ENCODE results near the gene TBX2. TPM values are rescaled to one million over a fixed set of nuclear protein-coding genes. Genes with fewer than 3 reads are reported as not detected.
"Not testable (repeated sequence)": the region's sequence is repeated elsewhere in the genome, so short reads cannot be mapped to it uniquely, and the experiment has no call there.

The TBX2 gene
- total and polyA plus RNA-seq, 12 donors: 4.6 to 31.1 (median 11.8) TPM

DNA sequence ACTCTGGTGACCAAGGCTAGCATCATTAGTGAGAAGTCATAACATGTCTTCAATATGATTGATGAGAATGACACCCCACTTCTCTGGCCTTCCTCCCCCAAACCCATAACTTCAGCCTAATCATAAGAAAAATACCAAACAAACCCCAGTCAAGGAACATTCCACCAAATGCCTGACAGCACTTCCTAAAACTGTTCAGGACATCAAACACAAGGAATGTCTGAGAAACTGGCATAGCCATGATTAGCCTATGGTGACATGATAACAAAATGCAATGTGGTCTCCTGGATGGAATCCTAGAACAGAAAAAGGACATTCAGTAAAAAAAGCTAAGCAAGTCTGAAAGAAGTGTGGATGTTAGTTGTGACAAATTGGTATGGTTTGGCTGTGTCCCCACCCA lies 27.9 kb downstream of the TBX2 start:
- intact Hi-C loops (cut with DNase I): loop anchor here in 2 of 10 donors (5.0 to 10.0 kb wide), 2 partner anchors 57 to 425 kb away; no protein-coding TSS in a partner anchor
- Histone ChIP-seq H3K27ac (no peak overlapping the region), H3K4me1 (no peaks in the 10 kb centered on the region), H3K4me3 (no peak overlapping the region), H3K36me3 (no peaks in the 10 kb centered on the region), H3K9me3 (no peaks in the 10 kb centered on the region), H3K27me3 (peaks cover 0 to 59% (median 42%) of the 10 kb centered on the region in 7 donors)
- DNase-seq (no peak), ATAC-seq (no peak)
- TF ChIP-seq, protein P1, sequence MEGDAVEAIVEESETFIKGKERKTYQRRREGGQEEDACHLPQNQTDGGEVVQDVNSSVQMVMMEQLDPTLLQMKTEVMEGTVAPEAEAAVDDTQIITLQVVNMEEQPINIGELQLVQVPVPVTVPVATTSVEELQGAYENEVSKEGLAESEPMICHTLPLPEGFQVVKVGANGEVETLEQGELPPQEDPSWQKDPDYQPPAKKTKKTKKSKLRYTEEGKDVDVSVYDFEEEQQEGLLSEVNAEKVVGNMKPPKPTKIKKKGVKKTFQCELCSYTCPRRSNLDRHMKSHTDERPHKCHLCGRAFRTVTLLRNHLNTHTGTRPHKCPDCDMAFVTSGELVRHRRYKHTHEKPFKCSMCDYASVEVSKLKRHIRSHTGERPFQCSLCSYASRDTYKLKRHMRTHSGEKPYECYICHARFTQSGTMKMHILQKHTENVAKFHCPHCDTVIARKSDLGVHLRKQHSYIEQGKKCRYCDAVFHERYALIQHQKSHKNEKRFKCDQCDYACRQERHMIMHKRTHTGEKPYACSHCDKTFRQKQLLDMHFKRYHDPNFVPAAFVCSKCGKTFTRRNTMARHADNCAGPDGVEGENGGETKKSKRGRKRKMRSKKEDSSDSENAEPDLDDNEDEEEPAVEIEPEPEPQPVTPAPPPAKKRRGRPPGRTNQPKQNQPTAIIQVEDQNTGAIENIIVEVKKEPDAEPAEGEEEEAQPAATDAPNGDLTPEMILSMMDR (IDR thresholded peaks at IDR 0.05): no peak

DNA sequence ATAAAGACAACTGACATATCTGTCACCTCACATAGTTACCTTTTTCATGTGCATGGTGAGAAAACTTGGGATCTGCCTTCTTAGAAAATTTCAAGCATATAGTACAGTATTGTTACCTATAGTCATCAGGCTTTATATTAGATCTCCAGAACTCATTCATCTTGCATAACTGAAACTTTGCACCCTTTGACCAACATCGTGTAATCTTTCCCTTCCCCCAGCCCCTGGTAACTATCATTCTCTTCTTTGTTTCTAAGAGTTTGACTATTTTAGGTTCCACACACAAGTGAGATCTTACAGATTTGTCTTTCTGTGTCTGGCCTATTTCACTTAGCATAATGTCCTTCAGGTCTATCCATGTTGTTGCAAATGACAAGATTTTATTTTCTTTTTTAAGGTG lies 29.6 kb downstream of the TBX2 start:
- intact Hi-C loops (cut with DNase I): loop anchor here in 2 of 10 donors (5.0 to 10.0 kb wide), 2 partner anchors 56 to 423 kb away; no protein-coding TSS in a partner anchor
- DNase-seq (no peak), ATAC-seq (no peak)
- TF ChIP-seq, protein P1 (IDR thresholded peaks at IDR 0.05): no peak
- Histone ChIP-seq H3K27me3 (peaks cover 0 to 44% (median 25%) of the 10 kb centered on the region in 7 donors), H3K36me3 (no peaks in the 10 kb centered on the region), H3K4me1 (no peaks in the 10 kb centered on the region), H3K9me3 (no peaks in the 10 kb centered on the region), H3K4me3 (no peak overlapping the region), H3K27ac (no peak overlapping the region)
- WGBS, 2 donors: 55 to 59% methylated on average over 1 of the region's 1 CpG

DNA sequence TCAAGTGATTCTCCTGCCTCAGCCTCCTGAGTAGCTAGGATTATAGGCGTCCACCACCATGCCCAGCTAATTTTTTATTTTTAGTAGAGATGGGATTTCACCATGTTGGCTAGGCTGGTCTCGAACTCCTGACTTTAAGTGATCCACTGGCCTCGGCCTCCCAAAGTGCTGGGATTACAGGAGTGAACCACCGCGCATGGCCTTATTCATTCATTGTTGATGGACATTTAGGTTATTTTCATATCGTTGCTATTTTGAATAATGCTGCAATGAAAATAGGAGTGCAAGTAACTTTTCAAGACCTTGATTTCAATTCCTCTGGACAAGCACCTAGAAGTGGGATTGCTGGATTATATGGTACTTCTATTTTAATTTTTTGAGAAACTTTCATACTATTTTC lies 30.2 kb downstream of the TBX2 start:
- ATAC-seq, H3K9me3 ChIP-seq, DNase-seq, H3K36me3 ChIP-seq, H3K27ac ChIP-seq, H3K4me1 ChIP-seq, H3K4me3 ChIP-seq: not testable (repeated sequence)
- WGBS, 2 donors: 93% methylated on average over 6 of the region's 6 CpGs
- intact Hi-C loops (cut with DNase I): loop anchor here in 3 of 10 donors (5.0 to 10.0 kb wide), 4 partner anchors 55 to 422 kb away; no protein-coding TSS in a partner anchor
- peaks cover 0 to 38% (median 21%) of the 10 kb centered on the region in 7 donors for H3K27me3 ChIP-seq

DNA sequence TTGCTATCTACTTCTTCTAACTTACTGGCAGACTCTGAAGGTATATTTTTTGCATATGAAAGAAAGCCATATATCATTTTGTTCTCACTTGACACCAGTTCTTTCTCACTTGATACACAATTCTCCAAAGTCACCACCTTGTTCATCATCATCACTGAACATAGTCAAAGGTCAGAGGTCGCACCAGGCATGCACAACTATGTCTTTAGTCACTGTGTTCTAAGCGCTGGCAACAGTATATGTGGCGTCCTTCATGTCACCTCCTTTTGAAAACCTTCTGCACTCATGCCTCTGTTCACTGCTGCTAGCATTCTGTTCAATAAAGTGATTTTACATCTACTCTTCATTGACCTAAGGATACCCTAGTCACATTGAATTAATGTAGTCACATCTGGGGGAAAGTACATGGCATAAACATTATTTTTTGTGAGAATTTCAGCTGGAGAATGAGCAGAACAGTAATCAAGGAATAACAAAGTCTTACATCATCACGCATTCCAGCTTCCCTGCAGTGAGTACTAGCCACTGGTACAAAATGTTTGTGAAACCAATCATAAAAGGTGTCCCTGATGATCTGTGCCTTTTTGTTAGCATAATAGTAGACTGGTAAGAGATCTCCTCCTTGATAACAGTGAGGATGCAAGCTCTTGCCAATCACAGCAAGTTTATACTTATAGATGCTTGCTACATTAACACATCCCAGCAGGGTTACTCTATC lies 32.1 kb downstream of the TBX2 start:
- H3K27me3 ChIP-seq: peaks cover 0 to 27% (median 7%) of the 10 kb centered on the region in 7 donors
- peaks cover 0 to 23% (median 14%) of the 10 kb centered on the region in 11 donors for H3K9me3 ChIP-seq
- TF ChIP-seq, protein P1 (IDR thresholded peaks at IDR 0.05): no peak
- 70 to 73% methylated on average over 4 of the region's 4 CpGs for WGBS, 2 donors
- no peak for DNase-seq
- H3K36me3 ChIP-seq: no peaks in the 10 kb centered on the region
- no peak for ATAC-seq
- no peak overlapping the region for H3K27ac ChIP-seq
- no peaks in the 10 kb centered on the region for H3K4me1 ChIP-seq
- intact Hi-C loops (cut with DNase I): loop anchor here in 2 of 10 donors (10.0 kb wide), 2 partner anchors 103 to 113 kb away; no protein-coding TSS in a partner anchor
- H3K4me3 ChIP-seq: no peak overlapping the region

DNA sequence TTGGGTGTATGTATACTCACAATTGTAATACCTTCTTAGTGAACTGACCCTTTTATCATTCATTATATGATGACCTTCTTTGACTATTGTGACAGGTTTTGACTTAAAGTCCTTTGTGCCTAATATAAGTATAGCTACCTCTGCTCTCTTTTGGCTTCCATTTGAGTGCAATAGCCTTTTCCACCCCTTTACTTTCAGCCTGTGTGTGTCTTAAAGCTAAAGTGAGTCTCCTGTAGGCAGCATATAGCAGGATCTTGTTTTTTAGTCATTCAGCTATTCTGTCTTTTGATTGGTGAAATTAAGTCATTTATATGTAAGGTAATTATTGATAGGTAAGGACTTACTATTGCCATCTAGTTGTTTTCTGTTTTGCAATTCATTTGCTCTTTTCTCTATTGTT lies 36.6 kb downstream of the TBX2 start:
- Histone ChIP-seq H3K4me1 (no peaks in the 10 kb centered on the region), H3K9me3 (peaks cover 0 to 38% (median 15%) of the 10 kb centered on the region in 11 donors), H3K4me3 (no peak overlapping the region), H3K27me3 (peaks cover 0 to 28% (median 21%) of the 10 kb centered on the region in 7 donors), H3K27ac (no peak overlapping the region), H3K36me3 (no peaks in the 10 kb centered on the region)
- no peak for DNase-seq
- ATAC-seq: no peak
- TF ChIP-seq, protein P1 (IDR thresholded peaks at IDR 0.05): no peak
- intact Hi-C loops (cut with DNase I): loop anchor here in 2 of 10 donors (10.0 kb wide), 2 partner anchors 99 to 109 kb away; no protein-coding TSS in a partner anchor
